Astrocyte of the cerebellum (primary cell): ENCODE measurements around the gene MDFIC2.

Source experiments
- DNase-seq: peaks from one replicate; pipeline ENCODE4 v3.0.0-alpha.2; 2011; ENCODE audit warnings: low read depth
- H3K4me3 ChIP-seq: 2 replicates; pipeline ENCODE4 v1.5.1; 2011; ENCODE audit warnings: mild to moderate bottlenecking, low read depth, low read length, moderate library complexity
- CTCF ChIP-seq: IDR thresholded peaks from 2 replicates; pipeline ENCODE4 v1.5.1; 2012; ENCODE audit warnings: low read length, low read depth, moderate library complexity, mild to moderate bottlenecking; ENCODE audit errors: missing control alignments
- in situ Hi-C: cut with HindIII; loops from 2 replicates; pipeline ENCODE4 v1.10.0; 2017; ENCODE audit warnings: low sequenced_read_pairs

Gene MDFIC2

GRCh38 chr3:70189884-70190473 lies 122.5 kb downstream of the MDFIC2 start:
- TF ChIP-seq CTCF, result no peak
- no peak for DNase-seq
- H3K4me3 ChIP-seq, result no peak overlapping the region
- in situ Hi-C loops, result no loop called here

- no peak for TF ChIP-seq CTCF
- DNase-seq, result no peak
- no peak overlapping the region for H3K4me3 ChIP-seq
- in situ Hi-C loops, result no loop called here
These were observed 126.2 kb downstream of the MDFIC2 start for GRCh38 chr3:70186221-70186620.

DNA sequence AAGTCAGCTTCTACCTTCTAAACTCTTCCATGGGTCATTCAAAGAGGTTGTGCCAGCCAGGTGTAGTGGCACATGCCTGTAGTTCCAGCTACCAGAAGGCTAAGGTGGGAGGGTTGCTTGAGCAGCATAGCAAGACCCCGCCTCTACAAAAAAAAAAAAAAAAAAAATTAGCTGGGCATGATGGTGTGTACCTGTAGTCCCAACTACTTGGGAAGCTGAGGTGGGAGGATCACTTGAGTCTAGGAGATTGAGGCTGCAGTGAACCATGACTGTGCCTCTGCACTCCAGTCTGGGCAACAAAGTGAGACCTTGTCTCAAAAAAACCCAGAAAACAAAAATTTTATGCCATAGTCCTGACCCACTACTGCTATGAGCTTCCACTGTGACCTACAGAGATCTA lies 126.8 kb downstream of the MDFIC2 start:
- in situ Hi-C loops, result no loop called here
- DNase-seq, result no peak
- no peak for TF ChIP-seq CTCF

DNA sequence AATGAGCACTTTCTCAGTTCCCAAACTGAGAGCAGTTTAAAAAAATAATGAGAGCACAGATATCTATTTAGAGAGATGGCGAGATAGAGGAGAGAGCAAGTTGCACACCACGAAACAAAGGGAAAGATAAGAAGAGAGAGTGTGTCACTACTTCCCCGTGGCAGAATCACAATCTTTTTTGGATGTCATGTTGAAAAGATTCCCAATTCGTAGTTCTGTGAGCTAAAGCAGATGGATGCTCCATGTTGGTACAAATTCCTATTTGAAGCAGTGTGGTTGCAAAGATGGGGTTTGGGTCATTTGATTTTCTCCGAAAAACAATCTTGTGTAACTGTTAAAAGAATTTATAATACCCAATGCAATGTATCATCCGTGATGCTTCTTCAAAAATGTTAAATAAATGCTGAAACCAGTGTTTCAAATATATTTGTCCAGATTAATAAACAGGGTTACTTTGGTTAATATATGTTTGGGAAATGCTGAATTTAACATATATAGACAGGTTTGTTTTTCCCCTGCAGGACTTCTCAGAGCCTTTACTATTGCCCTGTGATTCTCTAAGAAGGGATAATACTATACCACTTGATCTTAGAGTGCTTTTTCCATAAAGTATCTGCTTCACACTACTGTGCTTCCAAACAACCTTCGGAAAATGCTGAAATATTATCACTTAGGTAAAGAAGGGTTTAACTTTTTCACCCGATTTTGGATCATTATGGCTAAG lies 128.5 kb downstream of the MDFIC2 start:
- DNase-seq, result no peak
- in situ Hi-C loops, result no loop called here
- H3K4me3 ChIP-seq, result no peak overlapping the region
- no peak for TF ChIP-seq CTCF

More for the DNA sequence above, 126.8 kb downstream of the MDFIC2 start:
- H3K4me3 ChIP-seq, result no peak overlapping the region

GRCh38 chr3:70182166-70182565 lies 130.3 kb downstream of the MDFIC2 start:
- no peak for DNase-seq
- no peak overlapping the region for H3K4me3 ChIP-seq
- no peak for TF ChIP-seq CTCF
- in situ Hi-C loops, result no loop called here

DNA sequence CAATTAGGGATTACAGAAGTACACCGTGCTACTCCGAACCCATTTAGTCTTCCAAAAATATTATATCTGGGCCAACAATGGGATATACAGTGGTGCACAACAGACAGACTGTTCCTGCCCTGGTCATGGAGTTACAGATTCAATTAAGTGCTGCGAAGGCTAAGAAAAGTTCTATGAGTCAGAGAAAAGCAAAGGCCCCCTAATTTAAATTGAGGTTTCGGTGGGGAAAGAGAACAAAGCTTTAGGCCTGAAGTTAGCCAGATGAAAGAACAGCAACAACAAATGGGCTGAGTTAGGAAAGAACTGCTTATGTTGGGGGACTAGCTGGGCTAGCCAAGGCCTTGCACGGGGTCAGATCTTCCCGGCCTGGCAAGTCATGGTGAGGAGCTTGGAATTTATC lies 131.8 kb downstream of the MDFIC2 start:
- H3K4me3 ChIP-seq, result no peak overlapping the region
- in situ Hi-C loops, result no loop called here

More for the DNA sequence above, 131.8 kb downstream of the MDFIC2 start:
- no peak for TF ChIP-seq CTCF
- no peak for DNase-seq
